OCI-LY3 (cell line): ENCODE results near the gene GPR150.

Source experiments
- CTCF ChIP-seq: fragments of 200-600, 300-600 bp; sonication (generic); IDR thresholded peaks from 2 replicates; pipeline ENCODE4 v1.5.1; 2014; ENCODE audit warnings: antibody characterized with exemption, low read length, low read depth
- EZH2phosphoT487 ChIP-seq: fragments of 200-600 bp; shearing (Covaris generic); IDR thresholded peaks from 2 replicates; pipeline ENCODE4 v1.6.1; 2018; ENCODE audit warnings: antibody characterized with exemption, mixed run types, low read depth

GRCh38 chr5:95630394-95630917 is 10.6 kb downstream of the GPR150 start:
- no peak for TF ChIP-seq CTCF
- no peak for TF ChIP-seq EZH2phosphoT487
